Pancreas (tissue), 10 donors: ENCODE results near the gene CRACR2B. TPM values are rescaled to one million over a fixed set of nuclear protein-coding genes. Genes with fewer than 3 reads are reported as not detected.

Source experiments
- ATAC-seq, 4 donors: fragments of 200-7000 bp; cut with Tn5 transposase; one replicate each; pipeline versions ENCODE4 v1.8.0 to v1.9.1; 2020; ENCODE audit warnings: mild to moderate bottlenecking in 4 of 4, moderate library complexity in 4 of 4
- DNase-seq, 6 donors: peaks; one replicate each; pipeline ENCODE4 v3.0.0-alpha.2; 2020
- FAIRE-seq: peaks from 2 replicates; lab custom pipeline; 2012; peaks lifted over from hg19 to GRCh38; lab: Jason Lieb, UNC
- H3K27ac ChIP-seq, 4 donors: fragments of 200-600 bp; sonication (generic); 1 replicate in 3 of 4; 2 replicates in 1 of 4; pipeline versions ENCODE4 v1.5.0 to v1.8.0; 2020
- H3K27me3 ChIP-seq, 4 donors: fragments of 200-600 bp; one replicate each; pipeline ENCODE4 v1.8.0; 2021
- H3K36me3 ChIP-seq, 3 donors: fragments of 200-600 bp; sonication (generic) in 1 of 3; one replicate each; pipeline versions ENCODE4 v1.5.0 to v1.8.0; 2020 to 2021
- H3K4me1 ChIP-seq, 3 donors: fragments of 200-600 bp; one replicate each; pipeline ENCODE4 v1.8.0; 2021
- H3K4me3 ChIP-seq, 4 donors: fragments of 200-600 bp; sonication (generic) in 2 of 4; one replicate each; pipeline versions ENCODE4 v1.5.0 to v1.8.0; 2020 to 2021
- H3K9me3 ChIP-seq, 4 donors: fragments of 200-600 bp; one replicate each; pipeline ENCODE4 v1.8.0; 2021
- WGBS, 2 donors: extraction: QIAGEN DNeasy Blood & Tissue Kit; methylation state at CpG; one replicate each; pipeline ENCODE4 v1.1.7; 2013; 5-methylcytosine and 5-hydroxymethylcytosine counted together
- intact Hi-C, 3 donors: fragments of 100-400 bp; cut with DNase I; formaldehyde crosslinking; loops; one replicate each; pipeline versions ENCODE4 v1.11.1 to v1.14.2; 2022
- polyA plus RNA-seq, 2 donors: library from polyadenylated mRNA; stranded (reverse); fragments of 200-250 nt; gene quantifications; one replicate each; pipeline ENCODE4 v1.2.3, GENCODE V29; 2013
- total RNA-seq, 6 donors: library from RNA; stranded (reverse); fragmentation: NEBNext Ultra II Directional in 4 of 6; extraction: Animal tissue kit (Norgen Biotek cat#: 25700) in 4 of 6; gene quantifications; one replicate each; pipeline versions ENCODE4 v1.2.1 to v1.2.4, GENCODE V29; 2021 to 2023
- TF ChIP-seq, protein P1 (sequence below), 4 donors: fragments of 200-600 bp; sonication (generic) in 3 of 4; IDR thresholded peaks; one replicate each; pipeline versions ENCODE4 v1.5.0 to v1.8.0; 2021; ENCODE audit warnings: antibody characterized with exemption in 4 of 4
- donor health status: healthy with polysubstance abuse.
- donor health status: DM: no; HTN: no; CAD: no; lungs with moderate emphysema.
- donor health status: DM: no; HTN: no; CAD: no.
- donor health status: control.
- donor health status: control.
- donor health status: Bipolar disorder and iron deficiency.
- donor health status: DM: yes; HTN: yes; CAD: no.
- donor health status: DM: no; HTN: no; CAD: no.
- donor health status: DM: no; HTN: no; CAD: no.
- donor health status: DM: yes; HTN: yes; CAD: no.

The CRACR2B gene
- total and polyA plus RNA-seq, 8 donors = 60.6 to 378 (median 125) TPM

DNA sequence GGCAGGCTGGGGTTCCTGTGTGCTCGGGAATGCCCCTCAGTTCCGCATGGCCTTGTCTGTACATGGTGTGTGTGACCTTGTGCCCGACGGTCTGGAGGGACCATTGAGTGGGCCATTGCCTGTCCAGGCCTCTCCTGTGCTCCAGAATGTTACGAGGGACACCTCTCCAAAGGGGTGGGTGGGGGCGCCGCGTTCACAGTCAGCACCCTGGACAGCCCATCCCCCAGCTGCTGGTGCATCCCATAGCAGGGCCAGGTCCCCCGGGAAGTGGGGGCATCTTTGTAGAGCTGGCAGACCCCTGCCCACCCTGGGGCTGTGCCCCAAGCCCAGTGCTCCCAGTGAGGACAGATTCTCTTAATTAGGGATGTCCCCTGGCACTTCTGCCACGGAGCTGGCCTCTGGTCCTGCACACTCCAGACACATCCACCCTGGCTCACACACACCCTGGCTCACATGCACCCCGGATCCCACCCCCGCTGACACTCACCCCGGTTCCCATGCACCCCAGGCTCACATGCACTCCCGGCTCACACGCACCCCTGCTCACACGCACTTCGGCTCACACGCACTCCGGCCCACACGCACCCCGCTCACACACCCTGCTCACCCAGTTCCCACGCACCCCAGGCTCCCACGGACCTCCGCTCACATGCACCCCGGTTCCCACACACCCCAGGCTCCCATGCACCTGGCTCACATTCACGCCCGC, 30.5 kb downstream of the CRACR2B start:
- 75 to 82% methylated on average over 27 of the region's 27 CpGs for WGBS, 2 donors
- FAIRE-seq = no peak
- ATAC-seq = no peak
- no peaks in the 10 kb centered on the region for H3K36me3 ChIP-seq
- no peak overlapping the region for H3K27ac ChIP-seq
- no peak for DNase-seq
- peaks cover 0 to 4% (median 0%) of the 10 kb centered on the region in 3 donors for H3K4me1 ChIP-seq
- no peaks in the 10 kb centered on the region for H3K27me3 ChIP-seq
- no peaks in the 10 kb centered on the region for H3K9me3 ChIP-seq
- intact Hi-C loops = no loop called here
- no peak overlapping the region for H3K4me3 ChIP-seq
- TF ChIP-seq, protein P1, sequence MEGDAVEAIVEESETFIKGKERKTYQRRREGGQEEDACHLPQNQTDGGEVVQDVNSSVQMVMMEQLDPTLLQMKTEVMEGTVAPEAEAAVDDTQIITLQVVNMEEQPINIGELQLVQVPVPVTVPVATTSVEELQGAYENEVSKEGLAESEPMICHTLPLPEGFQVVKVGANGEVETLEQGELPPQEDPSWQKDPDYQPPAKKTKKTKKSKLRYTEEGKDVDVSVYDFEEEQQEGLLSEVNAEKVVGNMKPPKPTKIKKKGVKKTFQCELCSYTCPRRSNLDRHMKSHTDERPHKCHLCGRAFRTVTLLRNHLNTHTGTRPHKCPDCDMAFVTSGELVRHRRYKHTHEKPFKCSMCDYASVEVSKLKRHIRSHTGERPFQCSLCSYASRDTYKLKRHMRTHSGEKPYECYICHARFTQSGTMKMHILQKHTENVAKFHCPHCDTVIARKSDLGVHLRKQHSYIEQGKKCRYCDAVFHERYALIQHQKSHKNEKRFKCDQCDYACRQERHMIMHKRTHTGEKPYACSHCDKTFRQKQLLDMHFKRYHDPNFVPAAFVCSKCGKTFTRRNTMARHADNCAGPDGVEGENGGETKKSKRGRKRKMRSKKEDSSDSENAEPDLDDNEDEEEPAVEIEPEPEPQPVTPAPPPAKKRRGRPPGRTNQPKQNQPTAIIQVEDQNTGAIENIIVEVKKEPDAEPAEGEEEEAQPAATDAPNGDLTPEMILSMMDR (IDR thresholded peaks at IDR 0.05) = no peak

GRCh38 chr11:858762-859339, 31.1 kb downstream of the CRACR2B start:
- intact Hi-C loops = no loop called here
- no peak for ATAC-seq
- FAIRE-seq = no peak

GRCh38 chr11:859394-860131, 31.8 kb downstream of the CRACR2B start:
- DNase-seq (peak in 4 of 6 donors; percentile 56 to 85 (median 82)), ATAC-seq (peak; percentile 49 to 81 (median 77)), FAIRE-seq (no peak)
- intact Hi-C loops = no loop called here
- Histone ChIP-seq H3K27ac (no peak overlapping the region), H3K27me3 (no peaks in the 10 kb centered on the region), H3K4me3 (no peak overlapping the region), H3K9me3 (no peaks in the 10 kb centered on the region), H3K4me1 (peaks cover 0 to 4% (median 0%) of the 10 kb centered on the region in 3 donors), H3K36me3 (no peaks in the 10 kb centered on the region)
- 40 to 48% methylated on average over 23 to 31 of the region's 31 CpGs for WGBS, 2 donors
- TF ChIP-seq, protein P1 (IDR thresholded peaks at IDR 0.05) = no peak

More at GRCh38 chr11:858762-859339, 31.1 kb downstream of the CRACR2B start:
- Histone ChIP-seq H3K4me1 (peaks cover 0 to 4% (median 0%) of the 10 kb centered on the region in 3 donors), H3K36me3 (no peaks in the 10 kb centered on the region), H3K9me3 (no peaks in the 10 kb centered on the region), H3K4me3 (no peak overlapping the region), H3K27ac (no peak overlapping the region), H3K27me3 (no peaks in the 10 kb centered on the region)
- no peak for DNase-seq
- TF ChIP-seq, protein P1 (IDR thresholded peaks at IDR 0.05) = no peak
- 73 to 81% methylated on average over 37 of the region's 37 CpGs for WGBS, 2 donors

DNA sequence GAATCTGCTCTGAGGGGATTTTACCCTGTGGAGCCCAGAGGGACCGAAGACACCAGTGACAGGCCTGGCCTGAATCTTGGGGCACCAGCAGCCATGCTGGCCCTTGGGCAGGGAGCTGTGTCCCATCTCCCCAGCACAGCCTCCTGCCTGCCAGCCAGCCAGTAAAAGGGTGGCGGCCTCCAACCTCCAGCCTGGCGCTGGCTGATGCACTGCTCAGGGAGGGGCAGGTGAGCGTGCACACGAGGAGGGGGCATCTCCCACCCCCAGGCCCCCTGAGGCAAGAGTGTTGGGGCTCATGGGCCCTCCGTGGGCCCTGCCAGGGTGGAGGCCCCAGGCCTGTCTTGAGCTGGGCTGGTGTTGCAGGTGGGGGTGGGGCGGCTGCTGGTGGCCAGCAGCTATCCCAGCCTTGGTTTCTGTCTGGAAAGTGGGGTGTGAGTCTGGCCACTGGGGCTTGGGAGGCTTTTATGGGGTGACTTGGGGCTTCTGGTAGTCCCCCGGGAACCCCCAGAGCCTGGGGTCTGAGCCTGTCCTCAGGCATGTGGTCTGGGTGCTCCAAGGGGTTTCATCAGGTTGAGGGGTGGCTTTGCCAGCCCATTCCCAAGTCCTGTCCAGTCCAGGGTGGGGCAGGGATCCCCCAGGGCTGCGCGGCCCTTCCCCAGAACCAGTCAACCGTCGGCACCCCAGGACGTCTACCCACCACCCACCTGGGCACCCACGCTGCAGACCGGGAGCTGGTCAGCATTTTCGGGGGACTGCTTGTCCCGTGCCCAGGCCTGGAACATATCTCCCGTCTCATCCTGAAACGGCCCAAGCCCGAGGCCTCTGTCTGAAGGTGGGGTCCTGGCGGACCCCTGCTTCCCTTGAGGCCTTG, 32.8 kb downstream of the CRACR2B start:
- no peak for DNase-seq
- no peak for FAIRE-seq
- Histone ChIP-seq H3K36me3 (no peaks in the 10 kb centered on the region), H3K4me3 (no peak overlapping the region), H3K27me3 (no peaks in the 10 kb centered on the region), H3K27ac (no peak overlapping the region), H3K9me3 (no peaks in the 10 kb centered on the region), H3K4me1 (peaks cover 0 to 4% (median 0%) of the 10 kb centered on the region in 3 donors)
- WGBS, 2 donors = 77 to 86% methylated on average over 21 of the region's 21 CpGs
- ATAC-seq = peak in 2 of 4 donors; percentile 3 to 7
- TF ChIP-seq, protein P1 (IDR thresholded peaks at IDR 0.05) = no peak
- intact Hi-C loops = no loop called here
